ENCODE measurements around the gene SMARCD1. TPM values are rescaled to one million over a fixed set of nuclear protein-coding genes. Genes with fewer than 3 reads are reported as not detected.

The SMARCD1 gene
- total RNA-seq, 4 donors from 2014 or later = 20.3 to 72.4 (median 45.2) TPM

DNA sequence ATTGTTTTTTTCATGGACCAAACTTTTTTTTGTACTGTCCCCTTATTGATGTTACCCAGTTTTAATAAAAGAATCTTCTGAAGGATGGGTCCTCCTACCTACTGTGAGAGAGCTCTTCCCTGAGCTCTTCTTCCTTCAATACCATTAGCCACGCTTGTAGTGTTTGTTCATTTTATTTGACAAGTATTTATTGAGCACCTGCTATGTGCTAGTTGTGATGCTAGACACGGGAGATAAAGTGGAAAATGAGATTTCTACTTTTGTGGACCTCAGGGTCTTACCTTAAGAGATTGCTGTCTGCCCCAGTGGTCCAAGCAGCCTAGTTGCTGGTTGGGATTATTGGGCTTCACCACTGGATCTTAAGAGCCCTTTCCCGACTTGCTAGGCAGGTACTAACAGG, 15.4 kb downstream of the SMARCD1 start:
- Histone ChIP-seq H3K27ac (replicated peaks in 1 of 4) (no peak overlapping the region), H3K9me3 (no peaks in the 10 kb centered on the region), H3K4me1 (peaks cover 21 to 27% (median 23%) of the 10 kb centered on the region in 4 donors), H3K4me3 (no peak overlapping the region), H3K36me3 (peaks cover 41 to 61% (median 52%) of the 10 kb centered on the region in 4 donors), H3K27me3 (no peaks in the 10 kb centered on the region)
- no peak for TF ChIP-seq POLR2AphosphoS5 (IDR thresholded peaks at IDR 0.05)
- TF ChIP-seq POLR2A (IDR thresholded peaks at IDR 0.05; ENCODE audit: low read depth) = no peak
- TF ChIP-seq EP300 (IDR thresholded peaks at IDR 0.05) = no peak
- TF ChIP-seq, protein P1, sequence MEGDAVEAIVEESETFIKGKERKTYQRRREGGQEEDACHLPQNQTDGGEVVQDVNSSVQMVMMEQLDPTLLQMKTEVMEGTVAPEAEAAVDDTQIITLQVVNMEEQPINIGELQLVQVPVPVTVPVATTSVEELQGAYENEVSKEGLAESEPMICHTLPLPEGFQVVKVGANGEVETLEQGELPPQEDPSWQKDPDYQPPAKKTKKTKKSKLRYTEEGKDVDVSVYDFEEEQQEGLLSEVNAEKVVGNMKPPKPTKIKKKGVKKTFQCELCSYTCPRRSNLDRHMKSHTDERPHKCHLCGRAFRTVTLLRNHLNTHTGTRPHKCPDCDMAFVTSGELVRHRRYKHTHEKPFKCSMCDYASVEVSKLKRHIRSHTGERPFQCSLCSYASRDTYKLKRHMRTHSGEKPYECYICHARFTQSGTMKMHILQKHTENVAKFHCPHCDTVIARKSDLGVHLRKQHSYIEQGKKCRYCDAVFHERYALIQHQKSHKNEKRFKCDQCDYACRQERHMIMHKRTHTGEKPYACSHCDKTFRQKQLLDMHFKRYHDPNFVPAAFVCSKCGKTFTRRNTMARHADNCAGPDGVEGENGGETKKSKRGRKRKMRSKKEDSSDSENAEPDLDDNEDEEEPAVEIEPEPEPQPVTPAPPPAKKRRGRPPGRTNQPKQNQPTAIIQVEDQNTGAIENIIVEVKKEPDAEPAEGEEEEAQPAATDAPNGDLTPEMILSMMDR (IDR thresholded peaks at IDR 0.05) = no peak
- intact Hi-C loops (cut with DNase I) = no loop called here
- DNase-seq (ENCODE audit: extremely low spot score) = no peak
- 79% methylated on average over 3 of the region's 3 CpGs for WGBS

DNA sequence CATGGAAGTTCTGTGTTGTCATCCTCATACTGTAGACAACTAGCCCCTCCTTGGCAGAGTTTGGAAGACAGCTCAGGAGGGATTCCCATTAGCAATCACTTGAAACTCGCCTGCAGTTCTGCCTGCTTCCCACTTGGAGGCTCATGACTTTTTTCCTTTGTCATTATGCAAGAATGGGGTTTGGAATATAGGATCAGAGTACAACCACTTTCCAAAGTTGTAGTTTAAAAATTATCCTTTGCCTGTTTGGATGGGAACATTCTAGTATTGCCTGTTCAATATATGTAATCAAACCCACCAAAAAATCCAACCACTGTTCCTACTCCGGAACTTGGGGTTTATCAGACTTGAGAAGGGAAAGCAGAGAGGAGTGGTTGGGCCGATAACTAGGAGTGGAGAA, 16.5 kb downstream of the SMARCD1 start:
- no peak for DNase-seq (ENCODE audit: extremely low spot score)

DNA sequence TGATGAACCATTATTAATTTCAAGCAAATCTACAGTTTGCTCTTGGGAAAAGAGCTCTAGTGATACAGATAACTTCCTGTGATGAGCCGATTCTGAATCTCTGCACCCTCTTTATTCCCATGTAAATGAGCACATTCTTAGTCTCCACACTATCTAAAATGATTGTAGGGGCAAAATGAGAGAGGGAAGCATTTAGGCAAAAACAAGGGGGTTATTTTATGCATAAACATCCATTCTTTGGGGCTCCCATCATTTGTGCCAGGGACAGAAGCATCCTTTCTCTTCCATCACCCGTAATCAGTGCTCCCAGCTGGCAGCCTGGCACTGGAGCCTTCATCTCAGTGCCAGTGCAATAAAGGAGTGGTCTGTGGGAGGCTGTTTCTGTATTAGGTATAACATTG, 17.0 kb downstream of the SMARCD1 start:
- peaks cover 21 to 27% (median 23%) of the 10 kb centered on the region in 4 donors for H3K4me1 ChIP-seq
- H3K27me3 ChIP-seq = no peaks in the 10 kb centered on the region
- H3K27ac ChIP-seq (replicated peaks in 1 of 4) = no peak overlapping the region
- H3K9me3 ChIP-seq = no peaks in the 10 kb centered on the region
- intact Hi-C loops (cut with DNase I) = no loop called here
- TF ChIP-seq POLR2A (IDR thresholded peaks at IDR 0.05; ENCODE audit: low read depth) (no peak), POLR2AphosphoS5 (IDR thresholded peaks at IDR 0.05) (no peak), EP300 (IDR thresholded peaks at IDR 0.05) (no peak)
- TF ChIP-seq, protein P1 (IDR thresholded peaks at IDR 0.05) = no peak
- WGBS = 87% methylated on average over 2 of the region's 2 CpGs
- DNase-seq (ENCODE audit: extremely low spot score) = no peak
- peaks cover 31 to 45% (median 36%) of the 10 kb centered on the region in 4 donors for H3K36me3 ChIP-seq
- H3K4me3 ChIP-seq = no peak overlapping the region

More for the DNA sequence above, 16.5 kb downstream of the SMARCD1 start:
- Histone ChIP-seq H3K27me3 (no peaks in the 10 kb centered on the region), H3K9me3 (no peaks in the 10 kb centered on the region), H3K36me3 (peaks cover 36 to 50% (median 41%) of the 10 kb centered on the region in 4 donors), H3K27ac (replicated peaks in 1 of 4) (no peak overlapping the region), H3K4me1 (peaks cover 21 to 27% (median 23%) of the 10 kb centered on the region in 4 donors), H3K4me3 (no peak overlapping the region)
- TF ChIP-seq EP300 (IDR thresholded peaks at IDR 0.05) (no peak), POLR2AphosphoS5 (IDR thresholded peaks at IDR 0.05) (no peak), POLR2A (IDR thresholded peaks at IDR 0.05; ENCODE audit: low read depth) (no peak)
- TF ChIP-seq, protein P1 (IDR thresholded peaks at IDR 0.05) = peak in 2 of 3 experiments; percentile 16 to 51
- WGBS = 76% methylated on average over 3 of the region's 3 CpGs
- intact Hi-C loops (cut with DNase I) = no loop called here

DNA sequence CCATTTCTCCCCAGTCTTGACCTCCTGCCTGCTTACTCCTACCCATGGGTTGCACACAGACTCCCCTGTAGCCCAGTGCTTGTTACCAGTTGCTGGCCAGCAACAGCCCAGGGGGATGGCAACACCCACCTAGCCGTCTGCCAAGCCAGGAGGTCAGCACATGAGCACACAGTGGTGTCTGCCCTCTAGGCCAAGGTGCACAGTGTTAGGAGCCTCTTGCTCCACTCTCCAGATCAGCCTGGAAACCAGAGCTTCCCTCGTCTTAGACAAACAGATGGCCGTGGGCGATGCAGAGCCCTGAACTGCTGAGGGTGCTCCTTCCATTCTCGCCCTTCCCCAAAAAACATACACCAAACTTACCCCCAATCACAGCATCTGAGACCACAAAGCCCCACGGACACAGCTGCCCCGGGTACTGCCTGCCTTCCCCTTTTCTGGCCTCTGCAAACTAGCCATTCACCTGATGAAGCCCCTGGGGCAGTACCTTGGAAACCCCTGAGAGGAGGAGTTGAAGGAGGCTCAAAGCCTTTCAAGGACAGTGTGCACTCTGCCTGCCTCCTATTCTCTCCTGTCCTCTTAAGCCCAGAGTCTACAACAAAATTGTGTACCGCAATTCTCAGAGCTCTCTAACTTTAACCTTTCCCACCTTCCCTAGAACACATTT, 17.6 kb downstream of the SMARCD1 start:
- Histone ChIP-seq H3K36me3 (peaks cover 25 to 39% (median 30%) of the 10 kb centered on the region in 4 donors), H3K27ac (replicated peaks in 1 of 4) (peak overlapping the region in 1 of 4 donors; percentile 44), H3K9me3 (no peaks in the 10 kb centered on the region), H3K27me3 (no peaks in the 10 kb centered on the region), H3K4me3 (no peak overlapping the region), H3K4me1 (peaks cover 21 to 27% (median 23%) of the 10 kb centered on the region in 4 donors)
- DNase-seq (ENCODE audit: extremely low spot score) = no peak
- TF ChIP-seq POLR2AphosphoS5 (IDR thresholded peaks at IDR 0.05) (no peak), POLR2A (IDR thresholded peaks at IDR 0.05; ENCODE audit: low read depth) (no peak), EP300 (IDR thresholded peaks at IDR 0.05) (no peak)
- TF ChIP-seq, protein P1 (IDR thresholded peaks at IDR 0.05) = no peak
- intact Hi-C loops (cut with DNase I) = no loop called here
- WGBS = 83% methylated on average over 6 of the region's 8 CpGs

Measured in esophagus muscularis mucosa (tissue), 4 donors.